Germinal center (tissue), 1 donor: ENCODE data around the gene TBL1X.

Experiments
- DNase-seq: peaks from one replicate; pipeline ENCODE4 v3.0.0; 2012; ENCODE audit warnings: mixed read lengths, low spot score

Gene TBL1X

GRCh38 chrX:9668537-9668936 lies 203.7 kb downstream of the TBL1X start:
- DNase-seq = no peak

GRCh38 chrX:9670136-9670814 lies 205.4 kb downstream of the TBL1X start:
- DNase-seq = no peak

GRCh38 chrX:9671998-9672397 lies 207.1 kb downstream of the TBL1X start:
- peak; percentile 31 for DNase-seq

- no peak for DNase-seq
Observed at GRCh38 chrX:9676306-9676705, 211.4 kb downstream of the TBL1X start.

GRCh38 chrX:9676738-9677097 lies 211.9 kb downstream of the TBL1X start:
- no peak for DNase-seq

GRCh38 chrX:9677098-9677739 lies 212.4 kb downstream of the TBL1X start:
- DNase-seq = peak; percentile 28

GRCh38 chrX:9678215-9678965 lies 213.5 kb downstream of the TBL1X start:
- DNase-seq = no peak

GRCh38 chrX:9681011-9681410 lies 216.2 kb downstream of the TBL1X start:
- DNase-seq = no peak

- DNase-seq = no peak
Observed at GRCh38 chrX:9681422-9681821, 216.6 kb downstream of the TBL1X start.

GRCh38 chrX:9682456-9682855 lies 217.6 kb downstream of the TBL1X start:
- no peak for DNase-seq

GRCh38 chrX:9682861-9683260 lies 218.0 kb downstream of the TBL1X start:
- DNase-seq = no peak

- no peak for DNase-seq
Observed at GRCh38 chrX:9683350-9683749, 218.5 kb downstream of the TBL1X start.

- DNase-seq = no peak
Observed at GRCh38 chrX:9687899-9688298, 223.0 kb downstream of the TBL1X start.

- no peak for DNase-seq
Observed at GRCh38 chrX:9688833-9689232, 224.0 kb downstream of the TBL1X start.

- DNase-seq = no peak
Observed at GRCh38 chrX:9690046-9690445, 225.2 kb downstream of the TBL1X start.

- no peak for DNase-seq
Observed at GRCh38 chrX:9693307-9694001, 228.6 kb downstream of the TBL1X start.

GRCh38 chrX:9698576-9698975 lies 233.7 kb downstream of the TBL1X start:
- DNase-seq = no peak

- DNase-seq = no peak
Observed at GRCh38 chrX:9700555-9700954, 235.7 kb downstream of the TBL1X start.

GRCh38 chrX:9701790-9702189 lies 236.9 kb downstream of the TBL1X start:
- DNase-seq = no peak

- no peak for DNase-seq
Observed at GRCh38 chrX:9703406-9703805, 238.5 kb downstream of the TBL1X start.

- no peak for DNase-seq
Observed at GRCh38 chrX:9704876-9705465, 240.1 kb downstream of the TBL1X start.

- DNase-seq = no peak
Observed at GRCh38 chrX:9706421-9706820, 241.6 kb downstream of the TBL1X start.
